SK-N-SH (cell line): ENCODE results near the gene OSBPL10. TPM values are rescaled to one million over a fixed set of nuclear protein-coding genes. Genes with fewer than 3 reads are reported as not detected.

Source experiments
- CTCF ChIA-PET: fragments of 300-600, 350-600 bp; formaldehyde crosslinking; extraction: SDS; loops from one replicate; lab custom pipeline; 2021; lab: Yijun Ruan, JAX
- POLR2A ChIA-PET: fragments of 350-600 bp; sonication (Branson Sonifier 250); formaldehyde crosslinking; extraction: SDS; loops from one replicate; lab custom pipeline; 2020; ENCODE audit warnings: antibody characterized with exemption, inconsistent platforms; lab: Yijun Ruan, JAX
- DNase-seq: peaks from one replicate; pipeline ENCODE4 v3.0.0; 2012
- H2AFZ ChIP-seq: fragments of 200-600 bp; sonication (generic); 2 replicates; pipeline ENCODE4 v1.8.1; 2016; ENCODE audit warnings: antibody characterized with exemption, mild to moderate bottlenecking, low read depth
- H3F3A ChIP-seq: fragments of 200-600 bp; sonication (generic); replicated peaks from 2 replicates; pipeline ENCODE3; 2016; ENCODE audit warnings: antibody characterized with exemption, mild to moderate bottlenecking; ENCODE audit not compliant: insufficient read depth
- H3K27ac ChIP-seq, 2 experiments: fragments of 200-500 bp in 1 of 2; fragments of 200-600 bp in 1 of 2; sonication (Bioruptor generic) in 1 of 2; sonication (generic), shearing (Covaris generic) in 1 of 2; 2 replicates each; pipeline versions ENCODE4 v1.5.1 to v1.6.1; 2014 to 2016; ENCODE audit warnings: low read depth in 2 of 2, inconsistent platforms in 1 of 2, low read length in 1 of 2, mild to moderate bottlenecking in 1 of 2, mixed read lengths in 1 of 2
- H3K27me3 ChIP-seq: fragments of 200-600 bp; sonication (generic), shearing (Covaris generic); 2 replicates; pipeline ENCODE4 v1.6.1; 2016; ENCODE audit warnings: mixed run types; ENCODE audit not compliant: insufficient read depth
- H3K36me3 ChIP-seq, 2 experiments: fragments of 200-500 bp in 1 of 2; fragments of 200-600 bp in 1 of 2; sonication (Bioruptor generic) in 1 of 2; sonication (generic) in 1 of 2; replicated peaks in 1 of 2; 2 replicates each; pipeline versions ENCODE3 to v1.5.1; 2014 to 2016; ENCODE audit warnings: low read length in 1 of 2, mild to moderate bottlenecking in 1 of 2; ENCODE audit not compliant: insufficient read depth in 2 of 2, control insufficient read depth in 1 of 2
- H3K4me1 ChIP-seq, 2 experiments: fragments of 200-500 bp in 1 of 2; fragments of 200-600 bp in 1 of 2; sonication (Bioruptor generic) in 1 of 2; sonication (generic), shearing (Covaris generic) in 1 of 2; 2 replicates each; pipeline versions ENCODE4 v1.5.1 to v1.6.1; 2014 to 2016; ENCODE audit warnings: low read depth in 1 of 2, low read length in 1 of 2, mixed run types in 1 of 2; ENCODE audit not compliant: insufficient read depth in 2 of 2, control insufficient read depth in 1 of 2
- H3K4me2 ChIP-seq: fragments of 200-600 bp; sonication (generic), shearing (Covaris generic); 2 replicates; pipeline ENCODE4 v1.6.1; 2017; ENCODE audit warnings: mixed run types
- H3K4me3 ChIP-seq, 2 experiments: fragments of 200-500 bp in 1 of 2; fragments of 200-600 bp in 1 of 2; sonication (Bioruptor generic) in 1 of 2; sonication (generic), shearing (Covaris generic) in 1 of 2; 2 replicates each; pipeline versions ENCODE4 v1.5.1 to v1.8.1; 2014 to 2016; ENCODE audit warnings: low read depth in 2 of 2, inconsistent platforms in 1 of 2, low read length in 1 of 2, mild to moderate bottlenecking in 1 of 2, mixed read lengths in 1 of 2, moderate library complexity in 1 of 2
- H3K79me2 ChIP-seq: fragments of 200-600 bp; sonication (generic); 2 replicates; pipeline ENCODE4 v1.8.1; 2017; ENCODE audit warnings: mild to moderate bottlenecking; ENCODE audit not compliant: insufficient read depth
- H3K9ac ChIP-seq: fragments of 200-600 bp; sonication (generic); 2 replicates; pipeline ENCODE4 v1.6.1; 2017; ENCODE audit warnings: mixed run types
- H3K9me2 ChIP-seq: fragments of 200-600 bp; sonication (generic); 2 replicates; pipeline ENCODE4 v1.6.1; 2017; ENCODE audit warnings: mixed run types
- H3K9me3 ChIP-seq: fragments of 200-600 bp; sonication (generic); 2 replicates; pipeline ENCODE4 v1.6.1; 2017; ENCODE audit warnings: mixed run types, mild to moderate bottlenecking, moderate library complexity
- H4K20me1 ChIP-seq: fragments of 200-600 bp; sonication (generic); 2 replicates; pipeline ENCODE4 v1.6.1; 2017; ENCODE audit warnings: mild to moderate bottlenecking, mixed run types; ENCODE audit not compliant: insufficient read depth
- CTCF ChIP-seq: fragments of 200-600 bp; sonication (generic); IDR thresholded peaks from 2 replicates; pipeline ENCODE4 v1.6.1; 2017; ENCODE audit warnings: antibody characterized with exemption, mild to moderate bottlenecking, moderate library complexity
- ELF1 ChIP-seq: IDR thresholded peaks from 2 replicates; pipeline ENCODE4 v1.4.0; 2012
- EP300 ChIP-seq, 2 experiments: IDR thresholded peaks; 2 replicates each; pipeline versions ENCODE4 v1.4.0 to v1.6.1; 2012; ENCODE audit warnings: borderline replicate concordance in 1 of 2, low read depth in 1 of 2, low read length in 1 of 2
- GATA2 ChIP-seq: sonication (generic); formaldehyde crosslinking; IDR thresholded peaks from 2 replicates; pipeline ENCODE4 v1.5.0; 2020; ENCODE audit warnings: mild to moderate bottlenecking, missing genetic modification reagents
- IRF3 ChIP-seq: fragments of 150-350 bp; IDR thresholded peaks from 2 replicates; pipeline ENCODE4 v1.6.1; 2016; ENCODE audit warnings: mild to moderate bottlenecking, low read depth, low read length
- JUND ChIP-seq: IDR thresholded peaks from 2 replicates; pipeline ENCODE4 v1.4.0; 2012
- MEF2A ChIP-seq: IDR thresholded peaks from 2 replicates; pipeline ENCODE4 v1.4.0; 2012; ENCODE audit warnings: low read depth, borderline replicate concordance
- MXI1 ChIP-seq: IDR thresholded peaks from 2 replicates; pipeline ENCODE4 v1.6.1; 2012; ENCODE audit warnings: mild to moderate bottlenecking, low read depth, low read length, improper control_type of control experiment
- RXRA ChIP-seq: IDR thresholded peaks from 2 replicates; pipeline ENCODE4 v1.4.0; 2012; ENCODE audit warnings: low read depth, mild to moderate bottlenecking, borderline replicate concordance
- SIN3A ChIP-seq: IDR thresholded peaks from 2 replicates; pipeline ENCODE4 v1.6.1; 2012; ENCODE audit warnings: low read depth, mild to moderate bottlenecking, low read length, moderate library complexity, borderline replicate concordance
- TAF1 ChIP-seq: IDR thresholded peaks from 2 replicates; pipeline ENCODE4 v1.6.1; 2012; ENCODE audit warnings: low read depth, mild to moderate bottlenecking, low read length, moderate library complexity, borderline replicate concordance
- TEAD4 ChIP-seq: IDR thresholded peaks from 2 replicates; pipeline ENCODE4 v1.4.0; 2012; ENCODE audit warnings: mild to moderate bottlenecking, borderline replicate concordance; ENCODE audit not compliant: insufficient read depth
- USF1 ChIP-seq: IDR thresholded peaks from 2 replicates; pipeline ENCODE4 v1.4.0; 2012; ENCODE audit warnings: low read depth, borderline replicate concordance
- YY1 ChIP-seq: IDR thresholded peaks from 2 replicates; pipeline ENCODE4 v1.4.0; 2012; ENCODE audit warnings: low read depth, mild to moderate bottlenecking
- ZBTB33 ChIP-seq: IDR thresholded peaks from 2 replicates; pipeline ENCODE4 v1.4.0; 2012; ENCODE audit warnings: low read depth, borderline replicate concordance
- WGBS: methylation state at CpG from one replicate; pipeline ENCODE4 v1.1.6; 2017; ENCODE audit warnings: low lambda C conversion rate; 5-methylcytosine and 5-hydroxymethylcytosine counted together
- polyA plus RNA-seq, 3 experiments: library from polyadenylated mRNA; depleted of rRNA; stranded (reverse); fragments of >200 nt; gene quantifications; 2 replicates each; pipeline ENCODE4 v1.2.3, GENCODE V29; 2012

OSBPL10 gene
- polyA plus RNA-seq, 1 of the 3 experiments (the other 2 are of a cell fraction) = 0.12 TPM

GRCh38 chr3:31705736-31706135, 275.3 kb downstream of the OSBPL10 start:
- H3K9ac ChIP-seq = no peak overlapping the region
- no peaks in the 10 kb centered on the region for H3F3A ChIP-seq
- TF ChIP-seq GATA2 (CRISPR knock-in tag) = no peak
- TF ChIP-seq MEF2A = no peak
- no peak for TF ChIP-seq TEAD4
- TF ChIP-seq EP300 (IDR thresholded peaks at IDR 0.05; ENCODE audit: borderline replicate concordance in 1 of 2, low read depth in 1 of 2, low read length in 1 of 2) = no peak
- no peak for TF ChIP-seq USF1
- TF ChIP-seq ZBTB33 = no peak
- no peak for TF ChIP-seq IRF3
- no peak for TF ChIP-seq JUND
- TF ChIP-seq TAF1 = no peak
- TF ChIP-seq SIN3A = no peak
- TF ChIP-seq CTCF = no peak
- TF ChIP-seq MXI1 = no peak
- no peak for TF ChIP-seq ELF1
- TF ChIP-seq RXRA = no peak
- no peak for TF ChIP-seq YY1
- H3K9me2 ChIP-seq = no peaks in the 10 kb centered on the region
- ChIA-PET CTCF (interaction anchor here (0.7 to 1.5 kb wide), 2 partner anchors 8 to 261 kb away, joined by 3 to 4 read pairs; no protein-coding TSS in a partner anchor), POLR2A (no interaction called here)
- H3K4me2 ChIP-seq = no peak overlapping the region
- H3K27ac ChIP-seq = no peak overlapping the region
- no peak overlapping the region for H2AFZ ChIP-seq
- H3K79me2 ChIP-seq = no peaks in the 10 kb centered on the region
- no peaks in the 10 kb centered on the region for H3K36me3 ChIP-seq
- WGBS = 31% methylated on average over 4 of the region's 4 CpGs
- H3K27me3 ChIP-seq = no peaks in the 10 kb centered on the region
- no peak for DNase-seq
- H3K9me3 ChIP-seq = no peaks in the 10 kb centered on the region
- no peak overlapping the region for H3K4me3 ChIP-seq
- no peaks in the 10 kb centered on the region for H4K20me1 ChIP-seq
- H3K4me1 ChIP-seq = peaks cover 0 to 13% of the 10 kb centered on the region in 2 experiments; a peak in 1 of 4 replicates
